CD8-positive, alpha-beta memory T cell (primary cell): Measurements from ENCODE around the gene QTRT2. TPM values are rescaled to one million over a fixed set of nuclear protein-coding genes. Genes with fewer than 3 reads are reported as not detected.
A peak's percentile ranks its signal among the peaks of the same experiment; 100 is the strongest.

ENCODE experiments used
- CTCF ChIA-PET: fragments of 350-600 bp; sonication (Branson Sonifier 250); formaldehyde crosslinking; loops from one replicate; lab custom pipeline; 2021; ENCODE audit warnings: antibody characterized with exemption; lab: Charles Lee
- POLR2A ChIA-PET: fragments of 350-600 bp; sonication (Branson Sonifier 250); formaldehyde crosslinking; loops from one replicate; lab custom pipeline; 2021; ENCODE audit warnings: antibody characterized with exemption; lab: Charles Lee
- DNase-seq, 5 donors: peaks; one replicate each; pipeline versions ENCODE4 v3.0.0 to v3.0.0-alpha.2; 2020 to 2022; ENCODE audit warnings: mixed read lengths in 1 of 5
- H3K27ac ChIP-seq: one replicate; pipeline ENCODE4 v1.7.0; 2013; ENCODE audit warnings: low read depth, mild to moderate bottlenecking, low read length, moderate library complexity
- H3K27me3 ChIP-seq: 2 replicates; pipeline ENCODE4 v1.7.0; 2013; ENCODE audit warnings: low read length, mild to moderate bottlenecking; ENCODE audit not compliant: insufficient read depth, poor library complexity, severe bottlenecking
- H3K36me3 ChIP-seq: 2 replicates; pipeline ENCODE4 v1.7.0; 2013; ENCODE audit warnings: mild to moderate bottlenecking, low read length, moderate library complexity; ENCODE audit not compliant: insufficient read depth
- H3K4me1 ChIP-seq: 2 replicates; pipeline ENCODE4 v1.7.0; 2013; ENCODE audit warnings: mild to moderate bottlenecking, low read length, moderate library complexity; ENCODE audit not compliant: insufficient read depth
- H3K4me3 ChIP-seq: 2 replicates; pipeline ENCODE4 v1.7.0; 2013; ENCODE audit warnings: mild to moderate bottlenecking, low read length
- H3K9me3 ChIP-seq: 2 replicates; pipeline ENCODE4 v1.7.0; 2013; ENCODE audit warnings: mild to moderate bottlenecking, low read length
- H3K27ac Mint-ChIP-seq, 8 donors: one replicate each; pipeline ENCODE4 v1.8.0; 2020 to 2021; ENCODE audit warnings: mixed read lengths in 8 of 8, mild to moderate bottlenecking in 6 of 8, inconsistent platforms in 3 of 8, moderate library complexity in 3 of 8
- H3K27me3 Mint-ChIP-seq, 2 donors: one replicate each; pipeline ENCODE4 v1.8.0; 2020 to 2021; ENCODE audit warnings: mixed read lengths in 2 of 2, mild to moderate bottlenecking in 1 of 2, moderate library complexity in 1 of 2
- H3K36me3 Mint-ChIP-seq, 3 donors: one replicate each; pipeline ENCODE4 v1.8.0; 2020 to 2021; ENCODE audit warnings: mixed read lengths in 3 of 3, inconsistent platforms in 1 of 3, mild to moderate bottlenecking in 1 of 3
- H3K4me1 Mint-ChIP-seq, 3 donors: one replicate each; pipeline ENCODE4 v1.8.0; 2020 to 2021; ENCODE audit warnings: mixed read lengths in 3 of 3, inconsistent platforms in 1 of 3, mild to moderate bottlenecking in 1 of 3
- H3K4me3 Mint-ChIP-seq, 7 donors: one replicate each; pipeline ENCODE4 v1.8.0; 2020 to 2021; ENCODE audit warnings: mixed read lengths in 7 of 7, mild to moderate bottlenecking in 6 of 7, moderate library complexity in 4 of 7, inconsistent platforms in 2 of 7
- H3K9me3 Mint-ChIP-seq, 5 donors: one replicate each; pipeline ENCODE4 v1.8.0; 2020 to 2022; ENCODE audit warnings: mixed read lengths in 5 of 5, mild to moderate bottlenecking in 3 of 5, moderate library complexity in 2 of 5, inconsistent platforms in 1 of 5
- polyA plus RNA-seq: library from polyadenylated mRNA; unstranded; fragments of 300-500 nt; fragmentation: Illumina TruSeq; gene quantifications from one replicate; pipeline ENCODE4 v1.2.3, GENCODE V29; 2021
- total RNA-seq, 2 experiments: library from RNA; stranded (reverse); gene quantifications; one replicate each; pipeline ENCODE4 v1.2.3, GENCODE V29; 2021

The QTRT2 gene
- total and polyA plus RNA-seq, 3 experiments from 2014 or later = 10.8 to 51.3 (median 48.0) TPM

- Histone ChIP-seq H3K36me3 (peaks cover 35% of the 10 kb centered on the region), H3K4me3 (no peak overlapping the region), H3K4me1 (no peaks in the 10 kb centered on the region), H3K27ac (no peak overlapping the region), H3K9me3 (no peaks in the 10 kb centered on the region), H3K27me3 (no peaks in the 10 kb centered on the region)
- Mint-ChIP-seq H3K27ac (peak overlapping the region in 1 of 8 donors; percentile 78), H3K9me3 (no peaks in the 10 kb centered on the region), H3K27me3 (no peaks in the 10 kb centered on the region), H3K4me3 (no peak overlapping the region), H3K4me1 (no peaks in the 10 kb centered on the region), H3K36me3 (peaks cover 28 to 95% (median 38%) of the 10 kb centered on the region in 3 donors)
- POLR2A ChIA-PET = no interaction called here
- no peak for DNase-seq
- CTCF ChIA-PET = no interaction called here
Observed at GRCh38 chr3:114080201-114080600, 23.7 kb downstream of the QTRT2 start.

- Mint-ChIP-seq H3K27me3 (no peaks in the 10 kb centered on the region), H3K9me3 (no peaks in the 10 kb centered on the region), H3K4me3 (no peak overlapping the region), H3K36me3 (peaks cover 29 to 95% (median 46%) of the 10 kb centered on the region in 3 donors), H3K27ac (peak overlapping the region in 1 of 8 donors; percentile 26), H3K4me1 (no peaks in the 10 kb centered on the region)
- POLR2A ChIA-PET = no interaction called here
- H3K27ac ChIP-seq = no peak overlapping the region
- no peak for DNase-seq
- H3K9me3 ChIP-seq = no peaks in the 10 kb centered on the region
- H3K4me1 ChIP-seq = no peaks in the 10 kb centered on the region
- no peak overlapping the region for H3K4me3 ChIP-seq
- CTCF ChIA-PET = no interaction called here
- no peaks in the 10 kb centered on the region for H3K27me3 ChIP-seq
- H3K36me3 ChIP-seq = peaks cover 41% of the 10 kb centered on the region
Observed at GRCh38 chr3:114081037-114081436, 24.5 kb downstream of the QTRT2 start.

- CTCF ChIA-PET = no interaction called here
Observed at GRCh38 chr3:114083112-114083511, 26.6 kb downstream of the QTRT2 start.

GRCh38 chr3:114086356-114086755, 29.8 kb downstream of the QTRT2 start:
- no peaks in the 10 kb centered on the region for H3K27me3 ChIP-seq
- Mint-ChIP-seq H3K36me3 (peaks cover 30 to 63% (median 34%) of the 10 kb centered on the region in 3 donors), H3K4me1 (no peaks in the 10 kb centered on the region), H3K9me3 (no peaks in the 10 kb centered on the region), H3K27me3 (no peaks in the 10 kb centered on the region), H3K27ac (peak overlapping the region in 1 of 8 donors; percentile 25), H3K4me3 (no peak overlapping the region)
- no peak overlapping the region for H3K27ac ChIP-seq
- H3K9me3 ChIP-seq = no peaks in the 10 kb centered on the region
- no peak overlapping the region for H3K4me3 ChIP-seq
- H3K4me1 ChIP-seq = no peaks in the 10 kb centered on the region
- DNase-seq = no peak
- H3K36me3 ChIP-seq = peaks cover 30% of the 10 kb centered on the region
- POLR2A ChIA-PET = no interaction called here
- CTCF ChIA-PET = no interaction called here

More at GRCh38 chr3:114083112-114083511, 26.6 kb downstream of the QTRT2 start:
- H3K4me3 Mint-ChIP-seq = no peak overlapping the region
- no peak for DNase-seq
- no peaks in the 10 kb centered on the region for H3K27me3 Mint-ChIP-seq
- Histone ChIP-seq H3K4me3 (no peak overlapping the region), H3K36me3 (peaks cover 41% of the 10 kb centered on the region), H3K27me3 (no peaks in the 10 kb centered on the region), H3K27ac (no peak overlapping the region), H3K4me1 (no peaks in the 10 kb centered on the region), H3K9me3 (no peaks in the 10 kb centered on the region)
- POLR2A ChIA-PET = no interaction called here
- H3K4me1 Mint-ChIP-seq = no peaks in the 10 kb centered on the region
- no peaks in the 10 kb centered on the region for H3K9me3 Mint-ChIP-seq
- peaks cover 40 to 94% (median 44%) of the 10 kb centered on the region in 3 donors for H3K36me3 Mint-ChIP-seq
- peak overlapping the region in 1 of 8 donors; percentile 66 for H3K27ac Mint-ChIP-seq

- DNase-seq = no peak
- H3K36me3 Mint-ChIP-seq = peaks cover 18 to 32% (median 21%) of the 10 kb centered on the region in 3 donors
Observed at GRCh38 chr3:114089675-114090074, 33.1 kb downstream of the QTRT2 start.

GRCh38 chr3:114092151-114093015, 35.8 kb downstream of the QTRT2 start:
- Histone ChIP-seq H3K4me3 (no peak overlapping the region), H3K9me3 (no peaks in the 10 kb centered on the region), H3K27me3 (no peaks in the 10 kb centered on the region), H3K4me1 (no peaks in the 10 kb centered on the region), H3K27ac (no peak overlapping the region), H3K36me3 (peaks cover 4% of the 10 kb centered on the region)
- CTCF ChIA-PET = no interaction called here
- peaks cover 0 to 2% of the 10 kb centered on the region in 2 donors for H3K27me3 Mint-ChIP-seq
- POLR2A ChIA-PET = no interaction called here
- DNase-seq = no peak
- H3K9me3 Mint-ChIP-seq = no peaks in the 10 kb centered on the region
- H3K27ac Mint-ChIP-seq = peak overlapping the region in 1 of 8 donors; percentile 4
- H3K4me3 Mint-ChIP-seq = no peak overlapping the region
- H3K36me3 Mint-ChIP-seq = peaks cover 5 to 10% (median 6%) of the 10 kb centered on the region in 3 donors
- H3K4me1 Mint-ChIP-seq = peaks cover 0 to 4% (median 0%) of the 10 kb centered on the region in 3 donors

More at GRCh38 chr3:114089675-114090074, 33.1 kb downstream of the QTRT2 start:
- no peaks in the 10 kb centered on the region for H3K27me3 ChIP-seq
- Mint-ChIP-seq H3K4me1 (peaks cover 0 to 4% (median 0%) of the 10 kb centered on the region in 3 donors), H3K27me3 (peaks cover 0 to 2% of the 10 kb centered on the region in 2 donors), H3K4me3 (no peak overlapping the region), H3K27ac (no peak overlapping the region), H3K9me3 (no peaks in the 10 kb centered on the region)
- no peaks in the 10 kb centered on the region for H3K4me1 ChIP-seq
- no peak overlapping the region for H3K4me3 ChIP-seq
- POLR2A ChIA-PET = no interaction called here
- no peaks in the 10 kb centered on the region for H3K9me3 ChIP-seq
- no peak overlapping the region for H3K27ac ChIP-seq
- peaks cover 19% of the 10 kb centered on the region for H3K36me3 ChIP-seq
- CTCF ChIA-PET = no interaction called here

GRCh38 chr3:114093016-114093380, 36.5 kb downstream of the QTRT2 start:
- no peak for DNase-seq
- Mint-ChIP-seq H3K27me3 (peaks cover 0 to 2% of the 10 kb centered on the region in 2 donors), H3K27ac (no peak overlapping the region), H3K9me3 (no peaks in the 10 kb centered on the region), H3K4me3 (no peak overlapping the region), H3K36me3 (peaks cover 0 to 4% (median under 1%) of the 10 kb centered on the region in 3 donors), H3K4me1 (peaks cover 0 to 4% (median 0%) of the 10 kb centered on the region in 3 donors)
- H3K4me3 ChIP-seq = no peak overlapping the region
- no peaks in the 10 kb centered on the region for H3K27me3 ChIP-seq
- H3K27ac ChIP-seq = no peak overlapping the region
- POLR2A ChIA-PET = no interaction called here
- CTCF ChIA-PET = no interaction called here
- no peaks in the 10 kb centered on the region for H3K9me3 ChIP-seq
- H3K36me3 ChIP-seq = no peaks in the 10 kb centered on the region
- H3K4me1 ChIP-seq = no peaks in the 10 kb centered on the region

GRCh38 chr3:114093596-114093995, 37.1 kb downstream of the QTRT2 start:
- H3K4me1 Mint-ChIP-seq = peaks cover 0 to 4% (median 0%) of the 10 kb centered on the region in 3 donors

More at GRCh38 chr3:114093596-114093995, 37.1 kb downstream of the QTRT2 start:
- Histone ChIP-seq H3K4me1 (no peaks in the 10 kb centered on the region), H3K27ac (no peak overlapping the region), H3K4me3 (no peak overlapping the region), H3K36me3 (no peaks in the 10 kb centered on the region), H3K9me3 (no peaks in the 10 kb centered on the region), H3K27me3 (no peaks in the 10 kb centered on the region)
- Mint-ChIP-seq H3K27ac (peak overlapping the region in 1 of 8 donors; percentile 17), H3K9me3 (no peaks in the 10 kb centered on the region), H3K4me3 (no peak overlapping the region), H3K36me3 (peaks cover 0 to 3% (median 0%) of the 10 kb centered on the region in 3 donors), H3K27me3 (peaks cover 0 to 2% of the 10 kb centered on the region in 2 donors)
- ChIA-PET POLR2A (no interaction called here), CTCF (no interaction called here)
- no peak for DNase-seq
